ENCODE measurements around the gene UBXN10.

The UBXN10 gene

GRCh38 chr1:20180129-20180843 is 5.6 kb upstream of the UBXN10 start:
- DNase-seq (ENCODE audit: extremely low spot score, insufficient read length, low read depth) (no peak), FAIRE-seq (no peak)

DNA sequence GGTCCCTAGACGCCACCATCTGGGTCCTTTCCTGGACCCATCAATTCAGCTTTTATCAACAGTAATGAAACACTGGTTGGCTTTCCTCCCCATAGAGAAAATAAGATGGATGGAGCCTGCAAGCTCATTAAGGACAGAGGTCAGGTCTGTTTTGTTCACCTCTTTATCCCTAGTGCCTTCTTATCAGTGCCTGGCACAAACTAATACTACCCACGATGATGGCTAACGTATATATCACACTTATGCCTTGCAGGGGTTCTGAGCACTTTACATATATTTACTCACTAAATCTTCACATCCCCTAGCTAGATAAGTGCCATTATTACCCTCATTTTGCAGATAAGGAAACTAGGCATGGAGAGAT is 5.1 kb upstream of the UBXN10 start:
- FAIRE-seq = no peak

GRCh38 chr1:20182415-20182814 is 3.5 kb upstream of the UBXN10 start:
- no peak for FAIRE-seq

More for the DNA sequence above, 5.1 kb upstream of the UBXN10 start:
- no peak for DNase-seq (ENCODE audit: extremely low spot score, insufficient read length, low read depth)

GRCh38 chr1:20183035-20183434 is 2.9 kb upstream of the UBXN10 start:
- DNase-seq (ENCODE audit: extremely low spot score, insufficient read length, low read depth) (no peak), FAIRE-seq (no peak)

More at GRCh38 chr1:20182415-20182814, 3.5 kb upstream of the UBXN10 start:
- DNase-seq (ENCODE audit: extremely low spot score, insufficient read length, low read depth) = no peak

DNA sequence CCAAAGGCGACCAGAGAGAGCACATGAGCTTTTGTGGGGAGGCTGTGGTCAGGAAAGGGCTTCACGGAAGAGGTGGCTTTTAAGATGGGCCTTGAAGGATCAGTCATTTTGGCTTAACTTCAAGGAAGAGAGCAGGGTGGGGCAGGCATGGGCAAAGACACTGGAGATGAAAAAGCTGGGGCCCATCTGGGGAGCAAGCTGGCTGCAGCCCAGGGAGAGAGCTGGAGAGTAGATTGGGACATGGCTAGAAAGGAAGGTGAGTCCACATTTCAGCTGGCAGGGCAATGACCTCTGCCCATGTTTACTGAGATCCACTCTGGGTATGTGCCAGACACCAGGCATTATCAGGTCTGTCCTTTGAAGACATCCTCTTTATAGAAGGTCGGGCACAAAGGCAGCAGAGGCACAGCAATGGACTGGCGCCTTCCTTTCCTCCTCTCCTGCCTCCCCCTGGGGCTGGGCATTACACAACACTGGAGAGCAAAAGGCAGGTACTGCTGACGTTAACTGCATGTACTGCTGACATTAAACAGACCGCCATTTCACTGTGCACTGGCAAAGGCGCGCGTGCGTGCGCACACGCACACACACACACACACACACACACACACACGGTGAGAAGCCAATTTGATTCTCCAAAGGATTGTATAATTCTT is 2.2 kb upstream of the UBXN10 start:
- DNase-seq (ENCODE audit: extremely low spot score, insufficient read length, low read depth) = no peak
- FAIRE-seq = no peak

DNA sequence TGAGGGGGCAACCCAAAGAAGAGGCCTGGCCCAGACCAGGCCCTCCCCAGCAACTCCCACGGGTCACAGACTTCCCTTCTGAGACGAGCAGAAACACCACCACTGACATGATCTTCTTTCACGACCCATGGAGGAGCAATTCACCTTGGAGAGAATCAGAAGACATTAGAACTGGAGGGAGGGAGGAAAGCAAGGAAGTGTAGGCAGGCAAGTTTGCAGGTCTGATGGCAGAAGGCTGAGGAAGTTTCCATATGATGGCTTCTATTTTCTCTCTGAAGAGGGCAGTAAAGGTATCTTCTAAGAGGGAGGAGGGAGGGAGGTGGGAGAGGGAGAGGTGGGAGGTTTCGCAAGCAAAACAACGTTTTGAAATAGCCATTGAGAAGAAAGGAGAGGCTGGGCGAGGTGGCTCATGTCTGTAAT is 1.4 kb upstream of the UBXN10 start:
- FAIRE-seq (no peak), DNase-seq (ENCODE audit: extremely low spot score, insufficient read length, low read depth) (no peak)

DNA sequence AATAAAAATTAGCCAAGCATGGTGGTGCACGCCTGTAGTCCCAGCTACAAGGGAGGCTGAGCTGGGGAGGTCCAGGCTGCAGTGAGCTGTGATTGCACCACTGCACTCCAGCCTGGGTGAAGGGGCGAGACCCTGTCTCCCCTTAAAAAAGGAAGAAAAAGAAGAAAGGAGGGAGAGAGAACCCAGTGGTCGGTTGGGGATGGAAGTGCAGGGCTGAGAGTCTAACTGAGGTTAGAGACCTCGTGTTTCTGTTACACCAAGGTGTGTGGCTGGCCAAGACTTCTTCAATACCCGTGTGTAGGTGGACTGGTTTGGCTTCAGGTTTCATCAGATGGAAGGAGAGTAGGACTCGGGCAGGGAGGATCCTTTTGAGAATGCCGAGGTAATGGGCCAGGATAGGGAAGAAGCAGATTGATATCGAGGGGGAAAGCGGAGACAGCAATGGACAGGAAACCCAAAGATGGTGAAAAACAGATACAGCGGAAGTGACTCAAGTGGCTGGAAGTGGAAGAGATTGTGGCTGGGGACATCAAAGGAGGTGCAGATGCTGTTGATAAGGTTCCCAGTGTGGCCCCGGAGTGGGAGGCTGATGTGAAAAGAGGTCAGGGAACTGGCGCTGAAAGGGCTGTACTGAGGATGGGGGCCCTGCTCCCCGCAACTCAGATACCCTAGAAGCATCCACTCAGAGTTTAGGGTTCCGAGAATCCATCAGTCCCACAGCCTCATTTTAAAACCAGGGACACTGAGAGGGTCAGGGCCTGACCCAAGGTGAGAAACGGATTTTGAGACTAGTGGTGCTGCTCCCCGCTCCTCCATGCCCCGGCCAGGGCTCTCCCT is 681 bp upstream of the UBXN10 start:
- no peak for FAIRE-seq
- DNase-seq (ENCODE audit: extremely low spot score, insufficient read length, low read depth) = no peak

GRCh38 chr1:20187103-20187812 is 1.4 kb downstream of the UBXN10 start:
- FAIRE-seq (no peak), DNase-seq (ENCODE audit: extremely low spot score, insufficient read length, low read depth) (no peak)

- FAIRE-seq (no peak), DNase-seq (ENCODE audit: extremely low spot score, insufficient read length, low read depth) (no peak)
These were observed 2.0 kb downstream of the UBXN10 start for GRCh38 chr1:20187813-20188454.

DNA sequence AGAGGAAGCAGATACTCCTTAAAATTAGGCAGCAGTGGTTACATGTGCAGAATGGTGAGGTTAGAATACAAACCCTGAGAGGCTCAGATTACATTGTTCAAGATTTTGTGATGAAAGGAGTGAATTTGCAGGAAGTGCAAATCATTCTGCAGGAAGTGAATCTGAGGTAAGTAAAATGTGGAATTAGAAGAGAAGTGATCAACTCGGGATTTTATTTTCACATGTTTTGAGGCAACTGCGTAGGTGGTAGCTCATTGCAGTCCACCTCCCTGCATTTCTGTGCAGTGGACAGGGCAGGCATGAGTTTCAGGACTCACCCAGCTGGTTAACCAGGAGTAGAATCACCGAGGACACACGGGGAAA is 2.5 kb downstream of the UBXN10 start:
- FAIRE-seq = no peak

DNA sequence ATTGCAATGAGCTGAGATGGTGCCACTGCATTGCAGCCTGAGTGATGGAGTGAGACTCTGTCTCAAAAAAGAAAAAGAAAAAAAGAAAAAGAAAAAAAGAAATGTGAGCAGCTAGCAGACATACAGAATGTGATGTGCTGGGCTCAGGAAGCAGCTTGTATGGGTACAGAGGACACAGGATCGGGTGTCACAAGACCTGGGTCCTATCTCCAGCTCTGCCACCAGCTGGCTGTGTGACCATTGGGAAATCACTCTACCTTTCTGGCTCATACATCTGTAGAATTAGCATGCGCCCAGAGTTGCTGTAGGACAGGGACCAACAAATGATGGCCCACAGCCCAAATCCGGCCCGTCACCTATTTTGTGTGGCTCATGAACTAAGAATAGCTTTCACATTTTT is 3.8 kb downstream of the UBXN10 start:
- no peak for FAIRE-seq
- DNase-seq (ENCODE audit: extremely low spot score, insufficient read length, low read depth) = no peak

More for the DNA sequence above, 2.5 kb downstream of the UBXN10 start:
- no peak for DNase-seq (ENCODE audit: extremely low spot score, insufficient read length, low read depth)

- DNase-seq (ENCODE audit: extremely low spot score, insufficient read length, low read depth) (no peak), FAIRE-seq (no peak)
These were observed 4.6 kb downstream of the UBXN10 start for GRCh38 chr1:20190256-20191160.

DNA sequence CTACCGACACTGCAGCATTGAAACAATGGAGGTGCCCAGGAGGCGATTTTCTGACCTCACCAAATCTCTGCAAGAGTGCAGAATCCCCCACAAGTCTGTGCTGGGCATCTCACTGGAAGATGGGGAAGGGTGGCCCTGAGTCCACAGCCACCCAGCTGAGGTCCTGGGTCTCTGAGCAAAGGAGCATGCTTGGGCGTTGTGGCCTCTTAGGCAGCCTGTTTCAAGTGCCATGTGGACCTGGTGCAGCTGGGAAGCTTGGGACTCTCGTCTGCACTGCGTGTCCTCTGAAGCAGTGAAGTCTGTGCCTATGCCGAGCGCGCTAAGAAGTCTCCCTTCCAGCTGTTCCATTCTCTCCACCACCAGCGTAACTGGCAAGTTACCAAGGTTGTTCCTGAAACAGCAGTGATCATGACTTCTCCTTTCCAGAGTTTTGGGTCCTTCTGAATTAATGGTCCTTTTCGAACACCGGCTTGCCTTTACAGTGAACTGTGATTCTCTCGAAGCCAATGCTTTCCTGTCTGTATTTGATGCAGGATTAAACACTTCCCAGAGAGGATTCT is 5.5 kb downstream of the UBXN10 start:
- DNase-seq (ENCODE audit: extremely low spot score, insufficient read length, low read depth) (no peak), FAIRE-seq (no peak)

DNA sequence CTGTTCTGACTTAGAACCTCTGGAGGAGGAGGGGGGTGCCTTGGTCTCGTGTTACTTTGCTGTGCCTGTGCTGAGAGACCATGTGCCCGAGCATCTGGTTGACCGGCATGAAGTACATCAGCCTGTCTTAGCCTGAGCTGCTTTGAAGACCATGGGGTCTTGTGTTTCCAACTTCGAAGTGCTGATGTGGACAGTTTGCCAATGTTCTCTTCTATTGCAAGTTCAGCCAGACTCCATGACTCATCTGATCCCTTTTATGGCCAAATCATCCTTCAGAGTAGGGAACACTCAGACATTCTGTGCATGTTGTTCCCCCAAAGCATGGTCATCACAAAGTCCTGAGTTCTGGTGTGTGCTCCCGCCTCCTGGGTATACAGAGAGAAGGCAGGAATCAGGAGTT is 6.5 kb downstream of the UBXN10 start:
- FAIRE-seq (no peak), DNase-seq (ENCODE audit: extremely low spot score, insufficient read length, low read depth) (no peak)

GRCh38 chr1:20192871-20193411 is 7.0 kb downstream of the UBXN10 start:
- FAIRE-seq (no peak), DNase-seq (ENCODE audit: extremely low spot score, insufficient read length, low read depth) (no peak)

DNA sequence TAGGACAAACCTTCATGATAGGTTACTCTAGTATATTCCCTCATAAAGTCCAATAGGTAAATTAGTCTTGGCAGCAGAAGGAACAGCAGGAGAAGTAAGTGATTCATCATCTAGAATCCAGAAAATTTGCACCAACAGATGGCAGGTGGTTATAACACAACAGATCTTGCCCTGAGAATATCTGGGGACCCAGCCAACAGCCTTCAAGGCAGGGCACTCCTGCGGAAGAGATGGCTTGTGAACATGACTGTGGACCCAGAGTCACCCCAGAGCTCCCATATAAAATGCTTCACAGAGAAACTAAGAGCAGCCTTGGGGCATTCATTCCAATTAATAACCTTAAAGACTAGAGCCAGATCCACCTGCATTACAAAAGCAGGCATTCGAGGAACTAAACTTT is 8.3 kb downstream of the UBXN10 start:
- FAIRE-seq (no peak), DNase-seq (ENCODE audit: extremely low spot score, insufficient read length, low read depth) (no peak)

DNA sequence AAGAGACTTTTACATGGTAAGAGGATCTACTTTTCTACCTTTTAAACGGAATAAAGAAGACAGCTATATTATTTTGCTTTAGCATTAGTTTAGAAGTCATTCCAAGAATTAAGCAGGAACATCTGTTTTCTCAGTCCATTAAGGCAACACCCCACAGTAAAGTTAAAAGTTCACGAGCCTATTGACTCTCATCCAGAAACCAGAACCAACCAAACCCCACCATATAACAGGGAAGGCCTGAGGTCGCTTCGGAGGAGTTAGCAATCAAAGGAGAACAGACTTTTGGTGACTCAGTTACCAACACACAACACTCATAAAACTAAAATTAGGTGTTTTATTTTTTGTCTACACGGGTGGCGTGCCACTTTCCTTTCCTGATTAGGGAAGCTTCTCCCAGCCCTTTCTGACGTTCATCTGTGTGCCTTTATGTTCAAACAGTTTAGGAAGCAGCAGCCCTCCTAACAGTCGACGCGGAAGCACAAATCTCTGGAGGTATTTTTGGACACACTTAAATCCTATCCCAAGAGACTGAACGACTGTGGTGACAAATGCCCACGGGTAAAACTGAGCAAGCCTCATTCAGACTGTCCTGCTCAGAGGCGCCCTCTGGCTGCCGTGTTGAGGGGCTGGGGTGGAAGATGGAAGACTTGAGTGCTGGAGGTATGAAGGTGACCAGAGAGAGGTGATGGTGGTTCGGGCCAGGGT is 9.0 kb downstream of the UBXN10 start:
- DNase-seq (ENCODE audit: extremely low spot score, insufficient read length, low read depth) = no peak
- peak; percentile 77 for FAIRE-seq

- FAIRE-seq = no peak
- no peak for DNase-seq (ENCODE audit: extremely low spot score, insufficient read length, low read depth)
These were observed 9.5 kb downstream of the UBXN10 start for GRCh38 chr1:20195462-20195780.
